Natural killer cell (primary cell): ENCODE data around the gene RPP25L. TPM values are rescaled to one million over a fixed set of nuclear protein-coding genes. Genes with fewer than 3 reads are reported as not detected.

Source experiments
- ATAC-seq, 3 donors: fragments of 150-1000 bp in 2 of 3; fragments of 200-7000 bp in 1 of 3; cut with Tn5 transposase; 1 replicate in 1 of 3; 2 replicates in 2 of 3; pipeline ENCODE4 v1.10.0; 2021; ENCODE audit warnings: mild to moderate bottlenecking in 2 of 3, moderate library complexity in 2 of 3
- DNase-seq, 2 donors: peaks; one replicate each; pipeline versions ENCODE4 v3.0.0 to v3.0.0-alpha.2; 2013 to 2021; ENCODE audit warnings: mixed read lengths in 1 of 2
- H3K27ac ChIP-seq: one replicate; pipeline ENCODE4 v1.5.1; 2013; ENCODE audit warnings: mild to moderate bottlenecking, low read length
- H3K27me3 ChIP-seq: one replicate; pipeline ENCODE4 v1.6.1; 2013; ENCODE audit warnings: low read length; ENCODE audit not compliant: control insufficient read depth, insufficient read depth
- H3K36me3 ChIP-seq: one replicate; pipeline ENCODE4 v1.6.1; 2013; ENCODE audit warnings: low read length; ENCODE audit not compliant: control insufficient read depth, insufficient read depth
- H3K4me1 ChIP-seq: one replicate; pipeline ENCODE4 v1.6.1; 2013; ENCODE audit warnings: low read length; ENCODE audit not compliant: control insufficient read depth, insufficient read depth
- H3K4me3 ChIP-seq: one replicate; pipeline ENCODE4 v1.5.1; 2013; ENCODE audit warnings: low read length
- H3K9me3 ChIP-seq: one replicate; pipeline ENCODE4 v1.6.1; 2013; ENCODE audit warnings: low read length; ENCODE audit not compliant: control insufficient read depth, insufficient read depth
- H3K27ac Mint-ChIP-seq, 2 donors: one replicate each; pipeline ENCODE4 v1.8.0; 2022; ENCODE audit warnings: mild to moderate bottlenecking in 2 of 2, mixed read lengths in 2 of 2, moderate library complexity in 1 of 2
- H3K27me3 Mint-ChIP-seq, 2 donors: one replicate each; pipeline ENCODE4 v1.8.0; 2022; ENCODE audit warnings: low read depth in 2 of 2, mixed read lengths in 2 of 2
- H3K36me3 Mint-ChIP-seq: one replicate; pipeline ENCODE4 v1.8.0; 2022; ENCODE audit warnings: mixed read lengths
- H3K4me1 Mint-ChIP-seq, 2 donors: one replicate each; pipeline ENCODE4 v1.8.0; 2022; ENCODE audit warnings: mixed read lengths in 2 of 2
- H3K4me3 Mint-ChIP-seq: one replicate; pipeline ENCODE4 v1.8.0; 2022; ENCODE audit warnings: mild to moderate bottlenecking, moderate library complexity, mixed read lengths
- H3K9me3 Mint-ChIP-seq, 2 donors: one replicate each; pipeline ENCODE4 v1.8.0; 2022; ENCODE audit warnings: mixed read lengths in 2 of 2
- WGBS: methylation state at CpG from one replicate; pipeline ENCODE4 v1.1.7; 2013; ENCODE audit warnings: missing lambda C conversion rate; ENCODE audit not compliant: insufficient coverage; 5-methylcytosine and 5-hydroxymethylcytosine counted together
- intact Hi-C: fragments of 100-400 bp; cut with micrococcal nuclease; formaldehyde crosslinking; loops from one replicate; pipeline ENCODE4 v1.14.2; 2022
- total RNA-seq, 4 donors: library from RNA; stranded (reverse); fragments of 120-200 nt in 1 of 4; gene quantifications; one replicate each; pipeline versions ENCODE4 v1.2.3 to v1.2.4, GENCODE V29; 2013 to 2022
- TF ChIP-seq, protein P1 (sequence below): fragments of 200-600 bp; IDR thresholded peaks from one replicate; pipeline ENCODE4 v1.8.0; 2022; ENCODE audit warnings: antibody characterized with exemption

RPP25L gene
- total RNA-seq, 3 donors from 2014 or later (not counting 1 experiment from before 2014, with no cell fraction given): 9.3 to 15.0 (median 9.8) TPM

DNA sequence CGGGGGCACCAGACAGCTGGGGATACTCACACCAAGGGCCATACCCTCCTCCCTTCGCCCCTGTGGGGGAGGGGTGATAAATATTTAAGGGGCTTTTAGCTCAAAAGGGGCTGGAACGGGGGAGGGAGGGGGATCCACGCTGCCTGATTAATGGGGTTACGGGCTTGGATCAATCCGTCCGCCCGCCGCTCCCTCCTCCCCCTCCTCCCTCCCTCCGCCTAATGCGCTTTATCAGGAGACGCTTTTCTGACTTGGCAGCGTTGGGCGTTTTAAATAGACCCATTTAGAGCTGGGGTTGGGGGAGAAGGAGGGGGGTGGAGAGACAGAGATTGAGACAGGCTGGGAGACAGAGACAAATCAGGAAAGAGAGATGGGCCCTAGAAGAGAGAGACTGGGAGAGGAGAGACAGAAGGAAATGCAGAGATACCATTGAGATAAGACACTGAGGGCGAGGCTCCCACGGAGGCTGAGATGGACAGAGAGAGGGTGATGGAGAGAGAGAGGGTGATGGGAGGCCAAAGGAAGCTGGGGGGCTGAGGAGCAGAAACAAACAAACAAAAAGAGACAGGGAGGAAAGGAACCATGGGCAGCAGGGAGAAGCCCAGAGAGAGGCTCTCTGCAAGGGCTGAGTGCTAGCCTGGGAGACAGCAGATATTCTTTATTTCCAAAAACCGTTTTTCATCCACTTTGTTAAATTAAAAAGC lies 32.6 kb downstream of the RPP25L start:
- TF ChIP-seq, protein P1, sequence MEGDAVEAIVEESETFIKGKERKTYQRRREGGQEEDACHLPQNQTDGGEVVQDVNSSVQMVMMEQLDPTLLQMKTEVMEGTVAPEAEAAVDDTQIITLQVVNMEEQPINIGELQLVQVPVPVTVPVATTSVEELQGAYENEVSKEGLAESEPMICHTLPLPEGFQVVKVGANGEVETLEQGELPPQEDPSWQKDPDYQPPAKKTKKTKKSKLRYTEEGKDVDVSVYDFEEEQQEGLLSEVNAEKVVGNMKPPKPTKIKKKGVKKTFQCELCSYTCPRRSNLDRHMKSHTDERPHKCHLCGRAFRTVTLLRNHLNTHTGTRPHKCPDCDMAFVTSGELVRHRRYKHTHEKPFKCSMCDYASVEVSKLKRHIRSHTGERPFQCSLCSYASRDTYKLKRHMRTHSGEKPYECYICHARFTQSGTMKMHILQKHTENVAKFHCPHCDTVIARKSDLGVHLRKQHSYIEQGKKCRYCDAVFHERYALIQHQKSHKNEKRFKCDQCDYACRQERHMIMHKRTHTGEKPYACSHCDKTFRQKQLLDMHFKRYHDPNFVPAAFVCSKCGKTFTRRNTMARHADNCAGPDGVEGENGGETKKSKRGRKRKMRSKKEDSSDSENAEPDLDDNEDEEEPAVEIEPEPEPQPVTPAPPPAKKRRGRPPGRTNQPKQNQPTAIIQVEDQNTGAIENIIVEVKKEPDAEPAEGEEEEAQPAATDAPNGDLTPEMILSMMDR: no peak
- no peak overlapping the region for H3K27ac ChIP-seq
- intact Hi-C loops: no loop called here
- Mint-ChIP-seq H3K36me3 (no peaks in the 10 kb centered on the region), H3K4me1 (peaks cover 0 to 8% of the 10 kb centered on the region in 2 donors), H3K9me3 (no peaks in the 10 kb centered on the region), H3K4me3 (no peak overlapping the region), H3K27me3 (peaks cover 55 to 65% of the 10 kb centered on the region in 2 donors), H3K27ac (no peak overlapping the region)
- peaks cover 25% of the 10 kb centered on the region for H3K27me3 ChIP-seq
- DNase-seq (no peak), ATAC-seq (no peak)
- no peaks in the 10 kb centered on the region for H3K36me3 ChIP-seq
- H3K4me1 ChIP-seq: peaks cover 8% of the 10 kb centered on the region
- no peak overlapping the region for H3K4me3 ChIP-seq
- H3K9me3 ChIP-seq: no peaks in the 10 kb centered on the region
- whole genome bisulfite sequencing: 12% methylated on average over 7 of the region's 17 CpGs

GRCh38 chr9:34578241-34579103 lies 33.4 kb downstream of the RPP25L start:
- H3K27me3 Mint-ChIP-seq: peaks cover 56 to 66% of the 10 kb centered on the region in 2 donors
- 10% methylated on average over 26 of the region's 28 CpGs for WGBS
- Histone ChIP-seq H3K4me1 (peaks cover 8% of the 10 kb centered on the region), H3K27me3 (peaks cover 25% of the 10 kb centered on the region), H3K36me3 (no peaks in the 10 kb centered on the region), H3K9me3 (no peaks in the 10 kb centered on the region), H3K27ac (no peak overlapping the region), H3K4me3 (no peak overlapping the region)
- DNase-seq (peak in 1 of 2 donors; percentile 21), ATAC-seq (peak in 1 of 3 donors; percentile 52)
- no peak overlapping the region for H3K27ac Mint-ChIP-seq
- H3K36me3 Mint-ChIP-seq: no peaks in the 10 kb centered on the region
- no peaks in the 10 kb centered on the region for H3K9me3 Mint-ChIP-seq
- peak overlapping the region; percentile 37 for H3K4me3 Mint-ChIP-seq
- intact Hi-C loops: no loop called here
- TF ChIP-seq, protein P1: no peak
- peaks cover 0 to 8% of the 10 kb centered on the region in 2 donors for H3K4me1 Mint-ChIP-seq

- H3K4me3 Mint-ChIP-seq: peak overlapping the region; percentile 63
- DNase-seq: no peak
- Histone ChIP-seq H3K9me3 (no peaks in the 10 kb centered on the region), H3K27me3 (peaks cover 25% of the 10 kb centered on the region), H3K4me1 (peaks cover 8% of the 10 kb centered on the region), H3K4me3 (no peak overlapping the region), H3K36me3 (no peaks in the 10 kb centered on the region), H3K27ac (no peak overlapping the region)
- no peak overlapping the region for H3K27ac Mint-ChIP-seq
- peaks cover 0 to 8% of the 10 kb centered on the region in 2 donors for H3K4me1 Mint-ChIP-seq
- no peaks in the 10 kb centered on the region for H3K36me3 Mint-ChIP-seq
- intact Hi-C loops: no loop called here
- H3K27me3 Mint-ChIP-seq: peaks cover 51 to 60% of the 10 kb centered on the region in 2 donors
- ATAC-seq: peak in 1 of 3 donors; percentile 39
- H3K9me3 Mint-ChIP-seq: no peaks in the 10 kb centered on the region
- WGBS: 2% methylated on average over 60 of the region's 62 CpGs
- TF ChIP-seq, protein P1: no peak
Observed at GRCh38 chr9:34577400-34578240, 34.3 kb downstream of the RPP25L start.
